HG03060 (cell line): ENCODE data around the gene PDE4A.
"Not testable (repeated sequence)": the region's sequence is repeated elsewhere in the genome, so short reads cannot be mapped to it uniquely, and the experiment has no call there.

Experiments used
- ATAC-seq: cut with Tn5 transposase; IDR thresholded peaks from one replicate; pipeline ENCODE4 v1.9.1; 2021; ENCODE audit warnings: low read depth, moderate number of reproducible peaks; ENCODE audit not compliant: unreplicated experiment

PDE4A gene

DNA sequence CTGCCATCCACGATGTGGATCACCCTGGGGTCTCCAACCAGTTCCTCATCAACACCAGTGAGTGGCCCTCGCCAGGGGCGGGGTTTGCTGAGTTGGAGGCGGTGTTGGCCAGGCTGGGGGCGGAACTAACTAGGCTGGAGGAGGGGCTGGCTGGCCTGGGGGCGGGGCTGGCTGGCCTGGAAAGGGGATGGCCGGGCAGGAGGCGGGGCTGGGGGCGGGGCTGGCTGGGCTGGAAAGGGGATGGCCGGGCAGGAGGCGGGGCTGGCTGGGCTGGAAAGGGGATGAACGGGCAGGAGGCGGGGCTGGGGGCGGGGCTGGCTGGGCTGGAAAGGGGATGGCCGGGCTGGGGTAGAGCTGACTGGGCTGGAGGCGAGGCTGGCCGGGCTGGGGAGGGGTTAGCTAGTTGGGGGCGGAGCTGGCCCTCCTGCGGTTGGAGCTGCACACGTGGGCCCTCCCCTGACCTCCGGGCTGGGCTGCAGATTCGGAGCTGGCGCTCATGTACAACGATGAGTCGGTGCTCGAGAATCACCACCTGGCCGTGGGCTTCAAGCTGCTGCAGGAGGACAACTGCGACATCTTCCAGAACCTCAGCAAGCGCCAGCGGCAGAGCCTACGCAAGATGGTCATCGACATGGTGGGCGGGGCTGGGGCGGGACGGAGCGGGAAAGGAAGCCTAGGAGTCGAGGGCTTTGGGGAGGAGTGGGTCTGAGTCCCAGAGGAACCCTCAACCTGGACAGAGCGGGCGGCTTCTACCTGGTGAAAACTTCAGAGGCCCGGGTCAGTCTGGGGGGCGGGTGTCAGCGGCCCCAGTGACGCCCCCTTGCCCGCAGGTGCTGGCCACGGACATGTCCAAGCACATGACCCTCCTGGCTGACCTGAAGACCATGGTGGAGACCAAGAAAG lies 41.0 kb downstream of the PDE4A start:
- no peak for ATAC-seq

GRCh38 chr19:10462042-10462441 lies 41.7 kb downstream of the PDE4A start:
- ATAC-seq, result not testable (repeated sequence)

- ATAC-seq, result no peak
Observed at GRCh38 chr19:10462557-10462956, 42.2 kb downstream of the PDE4A start.

DNA sequence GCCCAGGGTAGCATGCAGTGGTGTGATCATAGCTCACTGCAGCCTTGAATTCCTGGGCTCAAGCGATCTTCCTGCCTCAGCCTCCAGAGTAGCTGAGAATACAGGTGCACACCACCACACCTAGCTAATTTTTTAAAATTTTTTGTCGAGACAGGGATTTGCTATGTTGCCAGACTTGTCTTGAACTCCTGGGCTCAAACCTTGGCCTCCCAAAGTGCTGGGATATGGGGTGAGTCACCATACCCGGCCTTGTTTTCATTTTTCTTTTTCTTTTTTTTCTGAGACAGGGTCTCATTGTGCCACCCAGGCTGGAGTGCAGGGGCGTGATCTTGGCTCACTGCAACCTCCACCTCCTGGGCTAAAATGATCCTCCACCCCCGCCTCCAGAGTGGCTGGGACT lies 44.1 kb downstream of the PDE4A start:
- ATAC-seq, result no peak

GRCh38 chr19:10467104-10467706 lies 46.9 kb downstream of the PDE4A start:
- no peak for ATAC-seq

GRCh38 chr19:10468133-10468532 lies 47.8 kb downstream of the PDE4A start:
- no peak for ATAC-seq

- ATAC-seq, result no peak
Observed at GRCh38 chr19:10471909-10472308, 51.6 kb downstream of the PDE4A start.

DNA sequence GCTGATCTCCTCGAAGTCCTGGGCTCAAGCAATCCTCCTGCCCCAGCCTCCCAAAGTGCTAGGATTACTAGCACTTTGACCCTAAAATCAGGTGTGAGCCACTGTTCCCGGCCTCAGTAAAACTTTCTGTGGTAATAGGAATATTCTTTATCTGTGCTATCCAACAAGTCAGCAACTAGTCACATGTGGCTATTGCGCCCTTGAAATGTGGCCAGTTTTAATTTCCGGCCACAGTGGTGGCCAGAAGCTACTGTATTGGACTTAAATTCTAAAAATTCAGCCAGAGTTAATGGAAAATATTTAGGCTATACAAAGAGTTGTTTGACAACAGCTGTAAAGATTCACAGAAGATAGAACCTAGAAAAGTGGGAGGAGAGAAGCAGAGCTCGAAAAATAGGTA lies 52.9 kb downstream of the PDE4A start:
- no peak for ATAC-seq

DNA sequence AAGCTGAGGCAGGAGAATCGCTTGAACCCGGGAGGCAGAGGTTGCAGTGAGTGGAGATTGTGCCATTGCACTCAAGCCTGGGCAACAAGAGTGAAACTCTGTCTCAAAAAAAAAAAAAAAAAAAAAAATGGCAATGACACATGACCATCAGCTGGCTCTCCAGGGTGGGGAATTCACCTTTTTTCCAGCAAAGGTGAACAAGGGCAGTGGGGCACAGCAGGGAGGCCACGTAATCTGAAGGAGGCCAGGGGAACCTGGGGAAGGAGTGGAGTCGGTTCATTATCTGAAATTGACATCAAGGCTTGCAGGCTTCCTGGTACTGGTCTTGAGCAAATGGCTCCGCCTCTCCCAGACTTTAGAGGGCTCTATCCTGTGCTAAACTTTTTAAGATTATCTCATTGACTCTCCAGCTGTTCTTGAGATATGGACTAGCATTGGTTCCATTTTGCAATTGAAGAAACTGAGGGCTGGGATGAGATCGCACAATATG lies 54.7 kb downstream of the PDE4A start:
- no peak for ATAC-seq

DNA sequence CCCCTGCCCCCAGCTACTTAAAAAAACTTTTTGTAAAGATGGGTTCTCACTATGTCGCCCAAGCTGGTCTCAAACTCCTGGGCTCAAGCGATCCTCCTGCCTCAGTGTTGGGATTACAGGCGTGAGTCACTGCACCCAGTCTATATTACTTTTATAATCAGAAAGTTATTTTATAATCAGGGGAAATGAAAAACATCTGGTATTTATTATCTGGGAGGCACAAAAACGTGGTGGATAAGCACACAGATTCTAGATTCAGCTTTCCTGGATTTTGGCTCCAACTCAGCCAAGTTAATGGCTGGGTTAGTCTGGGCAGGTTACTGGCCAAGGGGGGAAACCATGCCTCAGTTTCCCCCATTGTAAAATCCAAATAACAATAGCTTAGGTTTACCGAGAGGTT lies 58.1 kb downstream of the PDE4A start:
- ATAC-seq, result no peak

DNA sequence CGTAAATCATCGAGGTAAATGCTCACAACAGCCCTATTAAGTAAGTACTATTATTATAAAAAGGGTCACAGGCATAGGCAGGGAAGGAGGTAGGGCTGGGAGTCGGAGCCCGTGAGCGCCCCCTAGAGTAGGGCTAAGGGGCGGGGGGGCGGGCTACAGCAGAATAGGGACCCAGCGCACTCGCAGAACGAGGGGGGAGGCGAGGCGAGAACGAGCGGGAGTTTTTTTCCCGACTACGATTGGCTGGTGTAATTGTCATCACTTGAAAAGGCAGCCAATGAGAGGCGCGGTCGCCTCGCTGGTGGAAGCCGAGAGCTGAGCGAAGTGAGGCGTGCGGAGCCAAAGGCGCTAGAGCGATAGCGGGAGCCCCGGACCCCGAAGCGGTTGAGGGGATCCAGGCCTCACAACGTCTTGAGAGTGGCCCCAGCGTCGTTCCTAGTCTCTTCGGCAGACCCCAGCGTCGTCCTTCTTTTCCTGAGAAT lies 58.6 kb downstream of the PDE4A start:
- ATAC-seq, result no peak

GRCh38 chr19:10486551-10486950 lies 66.2 kb downstream of the PDE4A start:
- no peak for ATAC-seq

DNA sequence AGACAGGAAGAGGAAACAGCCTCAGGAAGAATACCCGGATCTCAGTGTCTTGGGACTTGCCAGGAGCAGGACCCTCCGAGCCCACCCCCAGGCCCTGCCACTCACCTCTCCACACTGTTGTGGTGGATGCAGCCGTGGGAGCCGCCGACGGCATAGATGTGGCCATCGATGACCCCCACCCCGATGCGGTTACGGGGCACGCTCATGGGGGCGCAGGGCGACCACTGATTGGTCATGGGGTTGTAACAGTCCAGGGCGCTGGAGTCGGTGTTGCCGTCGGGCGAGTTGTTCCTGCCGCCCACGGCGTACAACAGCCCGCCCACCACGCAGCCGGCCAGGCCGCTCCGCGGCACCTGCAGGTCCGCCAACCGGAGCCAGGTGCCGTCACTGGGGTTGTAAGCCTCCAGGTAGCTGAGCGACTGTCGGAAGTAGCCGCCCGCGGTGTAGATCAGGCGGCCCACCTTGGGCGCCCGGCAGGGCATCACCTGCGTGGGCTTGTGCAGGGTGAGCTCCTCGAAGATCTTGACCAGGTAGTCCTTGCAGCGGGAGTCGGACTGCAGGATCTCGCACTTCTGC lies 71.2 kb downstream of the PDE4A start:
- ATAC-seq, result no peak

DNA sequence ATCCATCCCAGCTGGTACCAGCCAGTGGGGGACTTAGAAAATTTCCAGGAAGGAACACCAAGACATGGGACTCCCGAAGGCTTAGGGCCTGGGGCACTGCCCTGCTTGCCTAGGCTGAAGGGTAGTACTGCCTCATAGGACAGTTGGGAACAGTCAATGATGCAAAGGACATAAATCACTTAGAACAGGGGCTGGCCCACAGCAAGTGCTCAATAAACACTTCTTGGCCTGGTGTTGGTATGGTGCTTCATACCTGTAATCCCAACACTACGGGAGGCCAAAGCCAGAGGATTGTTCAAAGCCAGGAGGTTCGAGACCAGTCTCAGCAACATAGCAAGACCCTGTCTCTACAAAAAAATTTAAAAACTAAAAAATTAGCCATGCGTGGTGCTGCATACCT lies 77.0 kb downstream of the PDE4A start:
- ATAC-seq, result no peak

DNA sequence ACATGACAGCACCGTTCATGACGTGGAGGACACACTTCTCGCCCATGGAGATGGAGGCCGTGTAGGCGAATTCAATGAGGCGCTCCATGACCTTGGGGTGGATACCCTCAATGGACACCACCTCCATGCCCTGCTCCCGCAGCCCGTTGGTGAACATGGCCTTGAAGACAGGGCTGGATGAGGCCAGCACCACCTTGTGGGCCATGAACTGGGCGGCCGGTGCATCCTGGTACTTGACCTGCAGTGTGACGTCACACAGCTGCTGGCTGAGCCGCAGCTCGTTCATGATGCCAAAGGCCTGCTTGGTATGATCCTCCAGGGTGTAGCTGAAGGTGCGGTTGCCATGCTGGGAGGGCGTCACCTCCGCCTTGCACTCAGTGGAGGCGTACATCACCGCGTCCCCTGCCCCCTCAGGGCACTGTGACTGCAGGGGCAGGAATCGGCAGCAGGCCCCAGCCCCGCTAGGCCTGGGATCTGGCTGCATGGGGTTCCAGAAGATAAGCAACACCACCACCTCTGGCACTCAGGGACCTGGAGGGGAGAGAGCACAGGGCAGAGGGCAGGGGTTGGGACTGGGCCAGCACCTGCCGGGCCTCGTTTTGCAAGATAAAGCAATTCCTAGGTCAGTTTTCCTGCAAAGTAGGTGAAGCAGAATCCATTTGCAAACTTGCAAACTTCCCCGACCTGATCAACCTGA lies 79.4 kb downstream of the PDE4A start:
- no peak for ATAC-seq

GRCh38 chr19:10500247-10500592 lies 79.9 kb downstream of the PDE4A start:
- no peak for ATAC-seq

- no peak for ATAC-seq
Observed at GRCh38 chr19:10501971-10502523, 81.7 kb downstream of the PDE4A start.

DNA sequence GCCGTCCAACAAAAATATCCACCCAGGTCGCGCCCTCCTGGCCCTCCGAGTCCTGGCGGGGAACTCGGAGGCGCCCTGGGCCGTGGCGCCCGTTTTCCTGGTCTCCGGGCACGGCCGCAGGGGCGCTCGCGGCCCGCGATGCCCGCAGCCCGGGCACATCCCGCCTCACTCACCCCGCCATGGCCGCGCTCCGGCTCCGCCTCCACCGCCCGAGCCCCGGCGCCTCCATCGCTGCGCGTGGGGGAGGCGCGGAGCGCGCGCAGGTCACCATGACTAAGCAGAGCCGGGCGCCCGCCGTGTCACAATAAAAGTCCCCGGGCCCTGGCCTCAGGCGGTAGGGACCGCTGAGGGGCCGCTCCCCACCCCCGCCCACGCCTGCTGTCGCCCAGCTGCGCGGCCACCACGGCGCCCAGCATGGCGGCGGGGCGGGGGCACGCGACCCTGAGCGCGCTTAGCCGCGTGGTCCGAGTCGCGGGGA lies 82.2 kb downstream of the PDE4A start:
- no peak for ATAC-seq

DNA sequence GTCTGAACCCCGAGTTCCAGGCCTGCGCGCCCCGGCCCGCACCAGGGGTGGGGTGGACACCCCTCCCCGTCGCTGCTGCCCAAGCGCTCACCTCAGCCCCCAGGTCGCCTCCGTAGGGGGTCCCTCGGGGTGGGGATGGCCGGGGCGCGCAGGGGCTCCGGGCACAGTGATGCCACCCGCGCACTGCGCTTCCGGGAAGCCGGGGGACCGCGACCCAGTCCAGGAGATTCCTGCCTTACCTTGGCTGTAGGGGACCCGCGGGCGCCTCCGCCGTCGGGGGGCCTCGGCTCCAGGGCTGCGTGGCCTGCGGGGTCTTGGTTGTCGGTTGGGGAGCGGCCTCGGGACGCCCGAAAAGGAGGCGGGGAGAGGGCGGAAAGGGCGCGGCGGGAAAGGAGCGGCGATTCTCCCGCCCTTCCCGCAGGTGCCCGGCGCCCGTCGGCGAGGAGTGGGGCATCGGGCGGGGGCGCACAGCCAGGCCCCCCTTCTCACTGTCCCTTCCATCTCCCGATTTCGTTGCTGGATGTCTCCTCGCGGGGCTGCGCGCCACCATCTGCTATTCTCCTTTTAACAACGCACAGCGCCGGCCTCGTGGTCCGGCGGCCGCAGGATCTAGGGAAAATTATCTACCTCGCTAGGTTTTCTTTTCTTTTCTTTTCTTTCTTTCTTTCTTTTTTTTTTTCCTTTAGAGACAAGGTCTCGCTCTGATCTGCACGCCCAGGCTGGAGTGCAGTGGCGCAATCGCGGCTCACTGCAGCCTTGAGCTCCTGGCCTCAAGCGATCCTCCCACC lies 82.9 kb downstream of the PDE4A start, which contains the start of gene KEAP1:
Gene KEAP1 (minus strand): TSS at position 355 of the 788 bp plus-strand sequence. CDS start 3,323 bp downstream, outside the sequence.
- ATAC-seq, result no peak
